Mucosa of gallbladder (tissue), 1 donor: ENCODE measurements around the gene FCGR1A. TPM values are rescaled to one million over a fixed set of nuclear protein-coding genes. Genes with fewer than 3 reads are reported as not detected.
"Not testable (repeated sequence)": the region's sequence is repeated elsewhere in the genome, so short reads cannot be mapped to it uniquely, and the experiment has no call there.

Experiments used
- DNase-seq: peaks from one replicate; pipeline ENCODE4 v3.0.0-alpha.2; 2020; ENCODE audit warnings: low spot score
- total RNA-seq: library from RNA; stranded (reverse); gene quantifications from one replicate; pipeline ENCODE4 v1.2.1, GENCODE V29; 2021
- donor health status: DM: no; HTN: no; CAD: no.

The FCGR1A gene
- total RNA-seq, 1 donor from 2014 or later = 13.2 TPM

DNA sequence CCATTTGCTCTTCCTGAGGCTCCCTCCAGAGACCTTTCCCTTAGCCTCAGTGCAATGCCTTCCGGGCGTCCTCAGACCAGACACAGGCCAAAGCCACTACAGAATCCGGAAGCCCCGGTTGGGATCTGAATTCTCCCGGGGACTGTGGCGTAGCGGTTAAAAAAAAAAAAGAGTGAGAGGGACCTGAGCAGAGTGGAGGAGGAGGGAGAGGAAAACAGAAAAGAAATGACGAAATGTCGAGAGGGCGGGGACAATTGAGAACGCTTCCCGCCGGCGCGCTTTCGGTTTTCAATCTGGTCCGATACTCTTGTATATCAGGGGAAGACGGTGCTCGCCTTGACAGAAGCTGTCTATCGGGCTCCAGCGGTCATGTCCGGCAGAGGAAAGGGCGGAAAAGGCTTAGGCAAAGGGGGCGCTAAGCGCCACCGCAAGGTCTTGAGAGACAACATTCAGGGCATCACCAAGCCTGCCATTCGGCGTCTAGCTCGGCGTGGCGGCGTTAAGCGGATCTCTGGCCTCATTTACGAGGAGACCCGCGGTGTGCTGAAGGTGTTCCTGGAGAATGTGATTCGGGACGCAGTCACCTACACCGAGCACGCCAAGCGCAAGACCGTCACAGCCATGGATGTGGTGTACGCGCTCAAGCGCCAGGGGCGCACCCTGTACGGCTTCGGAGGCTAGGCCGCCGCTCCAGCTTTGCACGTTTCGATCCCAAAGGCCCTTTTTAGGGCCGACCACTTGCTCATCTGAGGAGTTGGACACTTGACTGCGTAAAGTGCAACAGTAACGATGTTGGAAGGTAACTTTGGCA lies 50.0 kb downstream of the FCGR1A start:
- DNase-seq = not testable (repeated sequence)

DNA sequence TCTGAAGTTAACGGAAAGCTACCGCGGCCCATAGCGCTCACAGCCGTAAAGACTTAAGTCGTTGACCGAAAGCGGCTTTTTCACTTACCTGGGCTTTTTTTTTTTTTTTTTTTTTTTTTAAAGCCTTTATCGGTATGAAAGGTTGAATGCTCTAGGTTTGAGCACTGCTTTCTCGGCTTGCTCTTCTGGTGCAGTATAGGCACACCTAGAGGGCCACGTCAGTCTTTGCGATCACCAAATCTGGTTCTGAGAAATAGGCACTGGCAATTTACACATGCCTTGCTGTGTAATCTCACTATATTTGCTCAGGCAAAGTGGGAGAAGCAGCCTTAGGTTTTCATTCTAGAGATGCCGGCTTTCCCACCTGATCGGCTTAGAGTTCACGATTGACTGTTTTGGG lies 50.6 kb downstream of the FCGR1A start:
- not testable (repeated sequence) for DNase-seq

DNA sequence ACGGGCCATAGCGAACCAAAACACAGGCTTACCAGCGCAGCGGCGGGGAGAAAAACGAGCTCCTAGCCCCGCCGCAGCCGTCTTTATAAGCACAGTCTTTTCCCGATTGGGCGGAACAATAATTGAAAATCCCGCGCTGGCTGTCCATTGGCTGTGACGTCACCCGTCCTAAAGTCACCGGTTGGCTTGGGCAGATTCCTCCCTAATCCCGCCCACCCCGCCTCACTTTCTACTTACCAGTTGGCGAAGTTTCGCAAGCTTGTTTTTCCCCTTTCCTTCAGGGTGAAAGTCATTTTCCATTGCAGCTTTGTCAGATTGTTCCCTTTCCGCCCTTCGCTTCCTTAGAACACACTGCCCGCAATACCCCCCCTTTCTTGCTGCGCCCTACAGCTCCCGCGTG lies 58.7 kb downstream of the FCGR1A start:
- not testable (repeated sequence) for DNase-seq

Other genes with a start within 250 kb of the FCGR1A start
- not detected for gene PPIAL4C, start 198.8 kb upstream of the FCGR1A start, total RNA-seq
- gene BOLA1, start 116.9 kb downstream of the FCGR1A start, total RNA-seq = 22.8 TPM
- 3.4 TPM for gene SV2A, start 135.2 kb downstream of the FCGR1A start, total RNA-seq
- gene SF3B4, start 145.1 kb downstream of the FCGR1A start, total RNA-seq = 43.7 TPM
- gene MTMR11, start 154.2 kb downstream of the FCGR1A start, total RNA-seq = 97.8 TPM
- gene OTUD7B, start 228.0 kb downstream of the FCGR1A start, total RNA-seq = 35.2 TPM